Skeletal muscle cell (primary cell): ENCODE results near the gene YOD1.
"Not testable (repeated sequence)": the region's sequence is repeated elsewhere in the genome, so short reads cannot be mapped to it uniquely, and the experiment has no call there.

Experiments
- DNase-seq: peaks from one replicate; pipeline ENCODE4 v3.0.0-alpha.2; 2010; ENCODE audit warnings: low read depth
- H3K4me3 ChIP-seq: 2 replicates; pipeline ENCODE4 v1.5.1; 2011; ENCODE audit warnings: low read depth, mild to moderate bottlenecking, control low read depth, low read length, moderate library complexity

YOD1 gene

DNA sequence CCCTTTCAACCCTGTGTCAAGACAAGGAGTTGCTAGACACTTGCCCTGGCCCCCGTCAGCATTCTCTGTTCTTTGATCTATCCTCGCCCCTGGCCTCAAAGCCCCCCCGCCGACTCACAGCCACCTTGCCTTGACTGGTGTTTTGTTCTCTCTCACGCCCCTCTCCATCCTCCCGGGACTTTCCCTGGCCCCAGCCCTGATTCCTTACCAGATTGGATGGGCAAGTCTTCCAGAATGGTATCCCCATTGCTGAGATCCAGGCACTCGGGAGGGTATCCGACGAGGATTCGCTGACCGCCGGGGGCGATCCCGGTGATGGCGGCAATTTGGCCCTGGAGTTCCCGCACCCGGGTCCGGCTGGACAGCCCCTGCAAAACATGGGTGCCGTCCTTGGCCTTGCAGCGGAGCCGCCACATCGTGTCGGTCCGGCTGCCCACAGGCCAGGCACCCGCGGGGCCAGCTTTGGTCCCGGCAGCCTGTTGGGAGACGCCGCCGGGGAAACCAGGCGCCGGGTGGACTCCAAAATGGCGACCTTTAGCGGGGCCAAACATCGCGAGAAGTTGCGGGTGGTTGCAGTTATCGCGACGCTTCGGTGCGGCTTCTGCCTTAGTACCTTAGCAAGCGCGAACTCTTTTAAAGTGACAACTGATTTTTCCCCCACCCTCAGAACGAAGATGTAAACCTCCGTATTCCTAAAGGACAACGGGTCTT lies 373 bp downstream of the YOD1 start:
- peak overlapping the region; percentile 99 for H3K4me3 ChIP-seq
- DNase-seq, result peak; percentile 71

DNA sequence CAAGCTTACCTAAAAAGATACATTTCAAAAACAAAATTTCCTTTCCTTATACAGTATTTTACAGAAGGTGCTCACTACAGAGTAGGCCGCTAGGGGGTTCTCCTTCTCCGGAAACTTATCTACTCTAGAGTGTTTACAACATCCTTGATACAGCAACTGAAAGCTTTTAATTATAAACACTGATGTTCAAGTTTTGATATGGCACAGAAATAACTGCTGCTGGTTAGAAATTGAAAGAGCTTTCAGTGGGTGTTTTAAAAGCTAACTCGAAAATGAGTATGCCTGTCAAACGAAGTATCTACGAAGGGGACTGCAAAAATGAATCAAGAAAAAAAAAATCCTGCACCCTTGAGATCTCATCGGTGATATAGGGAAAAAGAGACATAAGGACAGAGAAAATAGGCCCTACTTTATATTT lies 1.0 kb downstream of the YOD1 start:
- H3K4me3 ChIP-seq, result peak overlapping the region; percentile 99
- no peak for DNase-seq

DNA sequence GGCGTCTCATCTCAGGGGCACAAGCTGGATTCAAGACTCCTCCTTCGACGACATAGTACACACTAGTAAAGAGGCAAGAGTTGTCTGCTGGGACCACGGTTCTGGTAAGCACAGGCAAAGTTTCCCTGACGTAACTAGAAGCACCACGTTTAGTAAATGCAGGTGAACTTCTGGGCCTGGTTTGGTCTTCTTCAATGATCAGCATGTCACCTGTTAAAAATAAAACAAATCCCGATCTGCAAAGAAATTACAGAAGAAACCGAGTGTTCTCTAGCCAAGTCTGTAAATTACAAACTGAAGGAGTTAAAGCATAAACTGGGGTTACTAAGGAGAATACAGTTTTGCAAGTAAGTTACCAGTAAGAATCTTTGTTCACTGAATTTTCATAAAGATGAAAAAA lies 1.5 kb downstream of the YOD1 start:
- peak overlapping the region; percentile 99 for H3K4me3 ChIP-seq
- no peak for DNase-seq

- no peak overlapping the region for H3K4me3 ChIP-seq
- DNase-seq, result no peak
Measured at GRCh38 chr1:207049054-207049453, 2.0 kb downstream of the YOD1 start.

DNA sequence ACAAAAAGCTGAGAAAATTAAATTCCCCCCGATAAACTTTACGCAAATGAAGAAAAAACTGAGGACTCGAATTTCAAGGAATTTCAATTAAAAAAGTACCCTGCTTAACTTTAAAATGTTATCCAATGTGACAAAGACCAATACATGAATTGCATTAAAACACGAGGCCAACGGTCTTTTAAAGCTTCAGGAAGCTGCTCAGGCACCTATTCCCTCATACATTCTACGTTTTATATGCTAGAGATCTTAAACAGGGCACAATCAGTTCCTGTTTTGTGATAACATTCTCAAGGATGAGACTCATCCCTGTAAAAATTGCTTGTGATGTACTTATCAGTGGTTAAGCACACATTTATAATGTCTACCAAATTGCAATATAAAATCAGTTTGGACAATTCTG lies 3.0 kb downstream of the YOD1 start:
- no peak for DNase-seq
- no peak overlapping the region for H3K4me3 ChIP-seq

DNA sequence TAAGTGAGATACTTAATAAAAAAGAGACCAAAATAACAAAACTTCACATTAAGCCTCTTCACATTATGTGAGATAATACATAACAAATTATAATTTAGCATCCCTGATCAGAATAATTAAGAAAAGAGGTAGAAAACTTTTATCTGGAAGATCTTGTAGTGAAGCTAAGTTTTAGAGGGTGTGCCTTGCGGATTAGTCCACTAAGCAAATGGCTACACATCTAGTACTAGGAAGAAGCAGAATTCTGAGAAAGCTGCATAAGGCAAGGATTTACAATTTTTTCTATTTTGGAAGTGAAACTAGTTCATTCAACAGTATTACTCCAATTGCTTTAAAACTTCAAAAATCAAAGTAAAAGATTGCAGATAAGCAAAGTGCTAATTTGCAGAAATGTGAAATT lies 3.5 kb downstream of the YOD1 start:
- no peak overlapping the region for H3K4me3 ChIP-seq

GRCh38 chr1:207045453-207045852 lies 5.6 kb downstream of the YOD1 start:
- DNase-seq, result no peak
- no peak overlapping the region for H3K4me3 ChIP-seq

More for the DNA sequence above, 3.5 kb downstream of the YOD1 start:
- no peak for DNase-seq

DNA sequence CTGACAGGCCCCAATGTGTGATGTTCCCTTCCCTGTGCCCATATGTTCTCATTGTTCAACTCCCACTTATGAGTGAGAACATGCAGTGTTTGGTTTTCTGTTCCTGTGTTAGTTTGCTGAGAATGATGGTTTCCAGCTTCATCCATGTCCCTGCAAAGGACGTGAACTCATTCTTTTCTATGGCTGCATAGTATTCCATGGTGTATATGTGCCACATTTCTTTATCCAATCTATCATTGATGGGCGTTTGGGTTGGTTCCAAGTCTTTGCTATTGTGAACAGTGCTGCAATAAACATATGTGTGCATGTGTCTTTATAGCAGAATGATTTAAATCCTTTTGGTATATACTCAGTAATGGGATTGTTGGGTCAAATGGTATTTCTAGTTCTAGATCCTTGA lies 9.6 kb downstream of the YOD1 start:
- DNase-seq, result not testable (repeated sequence)

DNA sequence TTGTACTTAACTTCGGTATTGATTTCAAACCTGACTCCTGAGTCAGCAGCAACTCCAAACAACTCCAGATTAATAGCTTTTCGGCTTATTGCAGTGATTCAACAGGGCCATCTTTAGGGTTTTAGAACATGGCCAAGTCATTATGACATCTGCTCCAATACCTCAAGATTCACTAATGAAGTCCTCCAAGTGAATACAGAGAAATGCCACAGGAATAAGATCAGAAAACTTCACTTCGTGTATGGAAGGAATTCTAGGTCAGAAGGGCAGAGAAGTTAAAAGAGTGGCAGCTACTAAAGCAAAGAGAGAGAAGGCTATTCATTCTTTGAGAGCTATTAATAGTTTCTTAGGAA lies 10.9 kb downstream of the YOD1 start:
- DNase-seq, result no peak
- no peak overlapping the region for H3K4me3 ChIP-seq

More for the DNA sequence above, 9.6 kb downstream of the YOD1 start:
- not testable (repeated sequence) for H3K4me3 ChIP-seq

DNA sequence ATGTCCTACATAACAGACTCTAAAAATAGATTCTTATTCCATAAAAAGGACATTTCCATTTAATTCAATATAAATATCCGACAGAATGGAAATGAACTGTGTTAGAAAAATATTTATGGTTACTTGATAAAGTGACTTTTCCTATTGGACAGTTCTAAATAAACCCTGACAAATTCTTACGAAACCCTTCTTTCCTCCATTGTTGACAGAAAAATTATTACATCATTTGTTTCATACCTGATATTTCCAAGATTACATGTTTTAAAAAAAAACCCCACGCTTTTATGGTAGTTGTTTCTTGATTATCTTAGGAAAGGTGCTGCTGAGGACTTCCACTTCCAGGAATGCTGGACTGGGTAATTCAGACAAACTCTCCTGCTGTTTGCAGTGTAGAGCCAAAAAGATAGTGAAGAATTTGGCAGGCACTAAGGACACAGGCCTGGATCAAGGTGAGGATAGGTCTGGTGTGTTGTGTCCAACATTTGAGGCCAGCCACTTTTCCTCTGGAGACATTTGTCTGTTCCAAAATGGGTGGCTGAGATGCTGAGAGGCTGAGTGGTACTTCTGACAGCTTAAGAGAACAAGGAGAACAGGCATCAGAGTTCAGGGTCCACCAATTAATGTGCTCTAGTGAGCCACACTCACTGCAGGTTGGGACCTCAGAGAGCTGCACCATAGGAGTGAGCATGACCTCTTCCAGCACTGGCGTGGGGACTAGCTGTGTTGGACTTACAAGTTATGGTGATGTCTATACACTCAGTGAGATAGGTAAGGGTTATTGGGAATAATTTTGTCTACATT lies 11.4 kb downstream of the YOD1 start:
- no peak overlapping the region for H3K4me3 ChIP-seq
- DNase-seq, result no peak

GRCh38 chr1:207036865-207037264 lies 14.1 kb downstream of the YOD1 start:
- no peak overlapping the region for H3K4me3 ChIP-seq
- no peak for DNase-seq

DNA sequence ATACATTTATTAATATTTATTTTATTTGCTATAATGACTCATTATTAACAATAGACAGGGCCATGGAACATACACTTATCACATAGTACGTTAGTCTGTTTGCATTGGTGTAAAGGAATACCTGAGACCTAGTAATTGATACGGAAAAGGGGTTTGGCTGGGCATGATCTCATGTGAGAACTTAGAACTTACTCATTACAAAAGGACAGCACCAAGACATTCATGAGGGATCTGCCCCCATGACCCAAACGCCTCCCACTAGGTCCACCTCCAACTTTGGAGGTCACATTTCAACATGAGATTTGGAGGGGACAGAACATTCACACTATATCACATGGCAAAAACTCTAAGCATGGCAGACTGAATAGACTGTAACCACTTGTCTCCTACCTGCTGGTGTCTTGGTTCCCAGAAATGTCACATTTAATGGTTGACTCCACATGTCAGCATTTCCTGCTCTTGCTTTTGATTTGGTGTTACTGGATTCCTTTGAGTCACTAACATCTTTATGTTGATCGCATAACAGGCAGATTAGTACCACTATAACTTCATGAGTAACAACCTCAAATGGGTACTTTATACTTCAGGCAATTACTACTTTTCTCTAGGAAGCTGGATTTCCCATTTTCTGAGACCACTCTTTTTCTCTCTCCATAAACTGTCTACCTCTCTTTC lies 15.0 kb downstream of the YOD1 start:
- H3K4me3 ChIP-seq, result no peak overlapping the region
- no peak for DNase-seq

DNA sequence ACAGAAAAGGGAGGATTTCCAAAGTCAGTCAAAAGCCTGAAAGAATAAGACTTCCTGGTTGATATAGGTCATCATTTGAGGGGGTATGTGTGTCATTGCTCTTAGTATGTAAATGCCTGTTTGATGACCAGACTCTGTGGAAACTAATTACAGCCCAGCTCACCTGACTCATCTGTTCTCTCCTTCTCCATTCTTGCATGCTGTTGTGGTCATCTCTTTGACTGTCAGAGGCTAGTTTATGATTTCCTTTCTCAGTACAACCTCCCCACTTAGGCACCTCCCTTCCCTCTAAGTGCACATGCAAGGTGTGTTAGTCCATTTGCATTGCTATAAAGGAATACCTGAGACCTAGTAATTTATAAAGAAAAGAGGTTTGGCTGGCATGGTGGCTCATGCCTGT lies 16.0 kb downstream of the YOD1 start:
- peak; percentile 50 for DNase-seq
- no peak overlapping the region for H3K4me3 ChIP-seq

DNA sequence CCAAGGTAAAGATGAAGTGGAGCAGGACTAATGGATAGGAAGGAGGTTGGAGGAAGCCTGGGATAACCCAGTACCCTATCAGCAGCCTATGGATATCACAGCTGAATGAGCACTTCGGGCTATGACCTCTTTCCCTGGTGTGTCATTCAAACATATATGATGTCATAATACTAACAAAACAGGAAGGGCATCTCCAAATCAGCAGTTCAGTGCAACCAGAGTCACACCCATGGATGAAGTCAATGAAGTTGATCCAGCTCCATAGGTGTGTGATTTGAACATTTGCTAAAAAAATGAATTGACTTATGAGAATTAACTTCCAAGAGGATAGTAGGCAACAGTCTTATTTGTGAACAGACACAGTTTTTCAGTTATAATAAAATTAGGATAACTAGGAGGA lies 16.8 kb downstream of the YOD1 start:
- DNase-seq, result no peak
- H3K4me3 ChIP-seq, result no peak overlapping the region

DNA sequence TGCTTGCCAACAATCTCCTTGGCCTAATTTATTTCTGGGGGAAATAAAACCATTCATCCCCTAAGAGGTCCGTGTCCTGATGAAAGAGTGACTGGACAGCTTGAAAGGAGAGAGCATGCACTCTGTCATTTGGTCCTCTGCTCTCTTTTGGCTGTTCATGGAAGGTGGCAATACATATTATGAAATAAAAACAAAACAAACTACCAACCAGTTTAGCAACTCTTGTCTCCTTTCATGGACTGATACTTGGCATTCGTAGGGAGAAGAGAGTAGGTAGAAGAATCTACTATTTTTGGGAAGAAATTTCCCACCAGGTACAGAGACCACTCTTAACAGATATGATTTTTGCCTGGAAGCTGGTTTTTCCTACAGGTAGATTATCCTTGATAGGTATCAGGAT lies 17.7 kb downstream of the YOD1 start:
- DNase-seq, result no peak
- H3K4me3 ChIP-seq, result no peak overlapping the region

DNA sequence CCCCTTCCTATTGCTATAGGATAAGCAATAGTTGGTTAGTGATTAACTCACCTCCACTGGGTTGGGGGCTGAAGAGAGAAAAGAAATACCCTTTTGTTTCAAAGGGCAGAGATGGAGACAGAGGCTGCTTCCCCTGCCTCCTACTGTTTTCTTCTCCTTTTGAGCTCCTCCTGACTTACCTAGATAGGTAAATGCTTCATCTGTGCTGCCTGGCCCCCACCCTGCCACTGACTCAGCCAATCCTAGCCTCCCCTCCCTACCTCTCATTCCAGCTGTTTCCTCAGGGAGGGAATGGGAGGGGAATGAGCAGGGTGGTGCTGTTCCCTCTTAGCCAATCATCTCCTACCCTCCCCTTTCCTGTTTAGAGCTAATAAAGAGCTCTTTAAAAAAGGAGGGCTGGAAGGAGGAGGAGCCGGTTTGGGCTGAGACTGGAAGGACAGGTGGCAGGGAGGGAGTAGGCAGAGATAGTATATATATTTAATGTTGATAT lies 18.4 kb downstream of the YOD1 start, which contains the start of gene C1orf116:
Gene C1orf116, minus strand, starts transcription at position 229 of the 490 bp plus-strand sequence. CDS start 5,158 bp downstream, outside the sequence.
- no peak for DNase-seq
- no peak within 1 kb of the TSS for H3K4me3 ChIP-seq

DNA sequence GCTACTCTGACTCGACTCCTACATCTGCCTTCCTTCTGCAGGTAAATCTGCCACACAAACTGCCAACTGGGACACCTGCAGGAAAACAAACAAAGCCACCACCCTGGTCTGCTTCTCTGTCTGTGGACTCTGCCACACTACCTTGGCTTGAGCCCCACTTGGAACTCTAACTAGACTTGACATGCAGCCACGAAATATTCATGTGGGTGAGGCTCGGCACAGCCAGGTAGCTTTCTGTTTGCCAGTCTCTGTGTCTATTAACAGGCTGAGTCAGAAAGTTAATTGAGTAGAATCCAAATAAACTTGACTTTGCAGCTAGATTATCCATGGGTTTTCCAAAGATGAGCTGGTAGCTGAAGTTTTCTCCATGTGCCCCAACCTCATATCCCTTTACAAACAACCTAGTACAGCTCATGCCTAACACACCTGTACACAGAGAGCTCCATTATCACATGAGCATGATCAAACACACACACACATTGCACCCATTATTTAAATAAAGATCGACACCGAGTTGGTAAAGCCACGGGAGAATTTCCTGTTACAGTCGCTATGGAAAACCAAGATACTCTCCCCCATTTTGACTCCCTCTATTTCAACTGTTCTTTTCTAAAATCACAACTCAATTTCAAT lies 19.3 kb downstream of the YOD1 start:
- H3K4me3 ChIP-seq, result no peak overlapping the region
- DNase-seq, result no peak

DNA sequence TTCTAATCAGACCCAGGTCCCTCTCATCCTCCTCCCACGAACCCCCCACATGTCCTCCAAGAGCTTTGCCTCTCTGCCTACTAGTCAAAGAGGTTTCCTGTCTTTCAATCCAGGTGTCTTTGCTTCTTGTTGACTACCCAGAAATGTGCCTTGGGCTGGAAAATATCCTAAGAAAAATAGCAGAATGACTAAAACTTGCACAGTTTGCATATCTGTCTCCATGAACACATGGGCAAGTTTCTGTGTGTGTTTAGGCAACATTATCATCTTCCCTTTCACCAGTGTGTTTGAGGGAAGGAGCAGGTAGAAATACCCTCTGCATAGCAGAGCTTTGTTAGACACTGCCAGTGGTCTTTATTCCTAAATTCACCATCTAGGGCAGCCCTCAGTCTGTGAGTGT lies 20.0 kb downstream of the YOD1 start:
- no peak overlapping the region for H3K4me3 ChIP-seq

GRCh38 chr1:207030522-207031009 lies 20.4 kb downstream of the YOD1 start:
- no peak overlapping the region for H3K4me3 ChIP-seq
- no peak for DNase-seq

More for the DNA sequence above, 20.0 kb downstream of the YOD1 start:
- DNase-seq, result no peak
